CD4-positive, CD25-positive, alpha-beta regulatory T cell (primary cell): ENCODE measurements around the gene METTL5. TPM values are rescaled to one million over a fixed set of nuclear protein-coding genes. Genes with fewer than 3 reads are reported as not detected.
"Not testable (repeated sequence)": the region's sequence is repeated elsewhere in the genome, so short reads cannot be mapped to it uniquely, and the experiment has no call there.

Source experiments
- ATAC-seq, 2 donors: fragments of 150-1000 bp; cut with Tn5 transposase; one replicate each; pipeline ENCODE4 v1.10.0; 2021; ENCODE audit warnings: low read depth in 2 of 2, moderate number of reproducible peaks in 2 of 2, moderate library complexity in 1 of 2
- DNase-seq, 3 donors: peaks; one replicate each; pipeline versions ENCODE4 v3.0.0 to v3.0.0-alpha.2; 2012 to 2022; ENCODE audit warnings: mixed read lengths in 1 of 3
- H3K27ac ChIP-seq: one replicate; pipeline ENCODE4 v1.7.0; 2013; ENCODE audit warnings: mild to moderate bottlenecking, low read length; ENCODE audit not compliant: insufficient read depth, poor library complexity, severe bottlenecking
- H3K27me3 ChIP-seq: one replicate; pipeline ENCODE4 v1.7.0; 2013; ENCODE audit warnings: low read length; ENCODE audit not compliant: control insufficient read depth, insufficient read depth
- H3K36me3 ChIP-seq: one replicate; pipeline ENCODE4 v1.7.0; 2013; ENCODE audit warnings: mild to moderate bottlenecking, low read length, moderate library complexity; ENCODE audit not compliant: control insufficient read depth, insufficient read depth
- H3K4me1 ChIP-seq: 2 replicates; pipeline ENCODE4 v1.7.0; 2013; ENCODE audit warnings: mild to moderate bottlenecking, low read length; ENCODE audit not compliant: insufficient read depth, control insufficient read depth, poor library complexity, severe bottlenecking
- H3K4me3 ChIP-seq: one replicate; pipeline ENCODE4 v1.7.0; 2013; ENCODE audit warnings: low read depth, mild to moderate bottlenecking, low read length, moderate library complexity
- H3K9me3 ChIP-seq, 2 experiments: 1 replicate in 1 of 2; 2 replicates in 1 of 2; pipeline ENCODE4 v1.7.0; 2013; ENCODE audit warnings: low read length in 2 of 2, mild to moderate bottlenecking in 1 of 2, moderate library complexity in 1 of 2; ENCODE audit not compliant: control insufficient read depth in 2 of 2
- H3K27ac Mint-ChIP-seq, 3 donors: one replicate each; pipeline ENCODE4 v1.8.0; 2020 to 2022; ENCODE audit warnings: mild to moderate bottlenecking in 3 of 3, mixed read lengths in 3 of 3, moderate library complexity in 2 of 3
- H3K27me3 Mint-ChIP-seq: one replicate; pipeline ENCODE4 v1.8.0; 2022; ENCODE audit warnings: mild to moderate bottlenecking, mixed read lengths
- H3K36me3 Mint-ChIP-seq: one replicate; pipeline ENCODE4 v1.8.0; 2020; ENCODE audit warnings: mixed read lengths
- H3K4me1 Mint-ChIP-seq, 4 donors: one replicate each; pipeline ENCODE4 v1.8.0; 2020 to 2022; ENCODE audit warnings: mixed read lengths in 4 of 4, mild to moderate bottlenecking in 1 of 4
- H3K4me3 Mint-ChIP-seq, 4 donors: one replicate each; pipeline ENCODE4 v1.8.0; 2020 to 2022; ENCODE audit warnings: mild to moderate bottlenecking in 4 of 4, mixed read lengths in 4 of 4, moderate library complexity in 3 of 4
- H3K9me3 Mint-ChIP-seq, 7 donors: one replicate each; pipeline ENCODE4 v1.8.0; 2020 to 2022; ENCODE audit warnings: mixed read lengths in 7 of 7, mild to moderate bottlenecking in 3 of 7, moderate library complexity in 2 of 7
- polyA plus RNA-seq, 4 donors: library from polyadenylated mRNA; unstranded; fragments of 300-500 nt; fragmentation: Illumina TruSeq; gene quantifications; one replicate each; pipeline ENCODE4 v1.2.3, GENCODE V29; 2021
- total RNA-seq: library from RNA; stranded (reverse); gene quantifications from one replicate; pipeline ENCODE4 v1.2.3, GENCODE V29; 2022

Gene METTL5
- total and polyA plus RNA-seq, 5 donors from 2014 or later, result 26.7 to 142 (median 132) TPM

GRCh38 chr2:169827272-169828140, 2.8 kb upstream of the METTL5 start, which contains the start of gene UBR3:
Gene UBR3, plus strand, starts transcription at chr2:169827454. Its CDS starts 54 bp downstream, at chr2:169827508.
- H3K4me3 Mint-ChIP-seq, result peak within 1 kb of the TSS; percentile 93 to 99 (median 96)
- H3K4me1 Mint-ChIP-seq, result peaks cover 45 to 73% (median 50%) of the 10 kb centered on the region in 4 donors
- no peaks in the 10 kb centered on the region for H3K27me3 Mint-ChIP-seq
- peak within 1 kb of the TSS; percentile 84 to 96 (median 96) for H3K27ac Mint-ChIP-seq
- H3K9me3 Mint-ChIP-seq, result no peaks in the 10 kb centered on the region
- no peaks in the 10 kb centered on the region for H3K36me3 Mint-ChIP-seq
- peak; percentile 87 to 91 (median 88) for DNase-seq
- H3K27ac ChIP-seq, result peak within 1 kb of the TSS; percentile 61
- H3K9me3 ChIP-seq, result no peaks in the 10 kb centered on the region
- H3K4me3 ChIP-seq, result peak within 1 kb of the TSS; percentile 93
- no peaks in the 10 kb centered on the region for H3K36me3 ChIP-seq
- peaks cover 44% of the 10 kb centered on the region for H3K4me1 ChIP-seq
- peak; percentile 79 to 83 for ATAC-seq
- H3K27me3 ChIP-seq, result no peaks in the 10 kb centered on the region

GRCh38 chr2:169823996-169824372, 721 bp downstream of the METTL5 start:
- Mint-ChIP-seq H3K4me1 (peaks cover 40 to 70% (median 48%) of the 10 kb centered on the region in 4 donors), H3K9me3 (no peaks in the 10 kb centered on the region), H3K36me3 (peaks cover 9% of the 10 kb centered on the region), H3K27ac (peak overlapping the region in 2 of 3 donors; percentile 84 to 85), H3K4me3 (peak overlapping the region; percentile 90 to 96 (median 92)), H3K27me3 (no peaks in the 10 kb centered on the region)
- Histone ChIP-seq H3K27me3 (no peaks in the 10 kb centered on the region), H3K36me3 (peaks cover 8% of the 10 kb centered on the region), H3K4me1 (peaks cover 36% of the 10 kb centered on the region), H3K27ac (peak overlapping the region; percentile 77), H3K4me3 (peak overlapping the region; percentile 96), H3K9me3 (no peaks in the 10 kb centered on the region)
- ATAC-seq (no peak), DNase-seq (no peak)

- no peaks in the 10 kb centered on the region for H3K27me3 Mint-ChIP-seq
- Histone ChIP-seq H3K27ac (no peak overlapping the region), H3K4me1 (peaks cover 31% of the 10 kb centered on the region), H3K9me3 (no peaks in the 10 kb centered on the region), H3K36me3 (peaks cover 13% of the 10 kb centered on the region), H3K27me3 (no peaks in the 10 kb centered on the region), H3K4me3 (peak overlapping the region; percentile 21)
- H3K4me1 Mint-ChIP-seq, result peaks cover 34 to 63% (median 44%) of the 10 kb centered on the region in 4 donors
- H3K27ac Mint-ChIP-seq, result peak overlapping the region; percentile 55 to 84 (median 70)
- H3K9me3 Mint-ChIP-seq, result peaks cover 0 to 2% (median 0%) of the 10 kb centered on the region in 7 donors
- H3K36me3 Mint-ChIP-seq, result peaks cover 17% of the 10 kb centered on the region
- DNase-seq, result no peak
- peak overlapping the region; percentile 66 to 93 (median 76) for H3K4me3 Mint-ChIP-seq
- ATAC-seq, result no peak
These were observed 1.8 kb downstream of the METTL5 start for GRCh38 chr2:169822785-169823392.

GRCh38 chr2:169822036-169822435, 2.7 kb downstream of the METTL5 start:
- Histone ChIP-seq H3K36me3 (peaks cover 16% of the 10 kb centered on the region), H3K27ac (no peak overlapping the region), H3K27me3 (no peaks in the 10 kb centered on the region), H3K9me3 (no peaks in the 10 kb centered on the region), H3K4me3 (peak overlapping the region; percentile 21), H3K4me1 (peaks cover 30% of the 10 kb centered on the region)
- Mint-ChIP-seq H3K4me3 (peak overlapping the region in 3 of 4 donors; percentile 5 to 79 (median 62)), H3K4me1 (peaks cover 36 to 66% (median 42%) of the 10 kb centered on the region in 4 donors), H3K27me3 (no peaks in the 10 kb centered on the region), H3K9me3 (peaks cover 0 to 7% (median 0%) of the 10 kb centered on the region in 7 donors), H3K27ac (peak overlapping the region in 2 of 3 donors; percentile 37 to 84), H3K36me3 (peaks cover 25% of the 10 kb centered on the region)
- DNase-seq, result no peak
- ATAC-seq, result no peak

GRCh38 chr2:169820101-169820500, 4.6 kb downstream of the METTL5 start:
- Mint-ChIP-seq H3K36me3 (peaks cover 39% of the 10 kb centered on the region), H3K27ac (peak overlapping the region in 2 of 3 donors; percentile 38 to 78), H3K4me1 (peaks cover 37 to 67% (median 47%) of the 10 kb centered on the region in 4 donors)
- H3K9me3 Mint-ChIP-seq, H3K27ac ChIP-seq, ATAC-seq, DNase-seq, H3K27me3 Mint-ChIP-seq, H3K27me3 ChIP-seq, H3K4me3 Mint-ChIP-seq, H3K4me3 ChIP-seq, H3K9me3 ChIP-seq: not testable (repeated sequence)
- Histone ChIP-seq H3K4me1 (peaks cover 27% of the 10 kb centered on the region), H3K36me3 (peaks cover 24% of the 10 kb centered on the region)

- DNase-seq, result no peak
- H3K36me3 Mint-ChIP-seq, result peaks cover 39% of the 10 kb centered on the region
- ATAC-seq, result no peak
- H3K27me3 ChIP-seq, result no peaks in the 10 kb centered on the region
- H3K27me3 Mint-ChIP-seq, result no peaks in the 10 kb centered on the region
- peaks cover 31 to 60% (median 43%) of the 10 kb centered on the region in 4 donors for H3K4me1 Mint-ChIP-seq
- no peak overlapping the region for H3K27ac ChIP-seq
- peaks cover 25% of the 10 kb centered on the region for H3K4me1 ChIP-seq
- H3K9me3 Mint-ChIP-seq, result peaks cover 0 to 7% (median 0%) of the 10 kb centered on the region in 7 donors
- no peak overlapping the region for H3K4me3 Mint-ChIP-seq
- peak overlapping the region in 2 of 3 donors; percentile 12 to 17 for H3K27ac Mint-ChIP-seq
- H3K9me3 ChIP-seq, result no peaks in the 10 kb centered on the region
- peaks cover 26% of the 10 kb centered on the region for H3K36me3 ChIP-seq
- H3K4me3 ChIP-seq, result no peak overlapping the region
These were observed 5.6 kb downstream of the METTL5 start for GRCh38 chr2:169819106-169819505.

GRCh38 chr2:169818241-169818640, 6.5 kb downstream of the METTL5 start:
- Mint-ChIP-seq H3K27ac (no peak overlapping the region), H3K4me1 (peaks cover 22 to 51% (median 35%) of the 10 kb centered on the region in 4 donors), H3K27me3 (no peaks in the 10 kb centered on the region), H3K9me3 (peaks cover 0 to 7% (median 0%) of the 10 kb centered on the region in 7 donors), H3K4me3 (no peak overlapping the region), H3K36me3 (peaks cover 39% of the 10 kb centered on the region)
- no peaks in the 10 kb centered on the region for H3K27me3 ChIP-seq
- H3K9me3 ChIP-seq, result no peaks in the 10 kb centered on the region
- H3K36me3 ChIP-seq, result peaks cover 32% of the 10 kb centered on the region
- DNase-seq (no peak), ATAC-seq (no peak)
- no peak overlapping the region for H3K4me3 ChIP-seq
- no peak overlapping the region for H3K27ac ChIP-seq
- H3K4me1 ChIP-seq, result peaks cover 16% of the 10 kb centered on the region
